Measurements from ENCODE around the gene ZNF212.
"Not testable (repeated sequence)": the region's sequence is repeated elsewhere in the genome, so short reads cannot be mapped to it uniquely, and the experiment has no call there.

ZNF212 gene

DNA sequence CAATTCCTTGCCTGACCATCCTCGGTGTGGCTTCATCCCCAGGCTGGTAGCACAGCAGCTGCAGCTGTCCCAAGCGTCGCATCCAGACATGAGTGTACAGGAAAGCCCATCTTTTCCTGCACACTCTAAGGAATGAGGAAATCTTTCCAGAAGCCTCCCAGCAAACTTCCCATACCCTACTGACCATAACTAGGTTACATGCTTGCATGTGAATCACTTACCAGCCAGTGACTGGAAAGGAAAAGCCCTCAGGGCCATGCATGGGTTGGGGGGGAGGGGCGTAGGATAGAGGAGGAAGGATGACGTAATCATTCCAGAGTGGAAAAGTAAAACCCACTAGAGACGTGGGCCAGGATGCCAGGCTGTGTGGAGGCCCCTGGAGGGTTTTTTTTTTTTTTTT is 18.9 kb upstream of the ZNF212 start:
- no peak for DNase-seq

DNA sequence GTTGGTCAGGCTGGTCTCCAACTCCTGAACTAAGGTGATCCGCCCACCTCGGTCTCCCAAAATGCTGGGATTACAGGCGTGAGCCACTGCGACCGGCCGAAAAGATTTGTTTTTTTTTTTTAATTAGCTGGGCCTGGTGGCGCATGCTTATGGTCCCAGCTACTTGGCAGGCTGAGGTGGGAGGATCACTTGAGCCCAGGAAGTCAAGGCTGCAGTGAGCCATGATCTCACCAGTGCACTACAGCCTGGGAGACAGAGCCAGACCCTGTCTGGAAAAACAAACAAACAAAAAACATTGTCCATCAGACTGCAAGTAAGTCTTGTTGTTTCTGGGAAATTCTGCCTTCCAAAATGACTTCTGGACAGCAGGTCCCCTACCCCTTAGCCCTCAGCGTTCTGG is 16.3 kb upstream of the ZNF212 start:
- no peak for DNase-seq

DNA sequence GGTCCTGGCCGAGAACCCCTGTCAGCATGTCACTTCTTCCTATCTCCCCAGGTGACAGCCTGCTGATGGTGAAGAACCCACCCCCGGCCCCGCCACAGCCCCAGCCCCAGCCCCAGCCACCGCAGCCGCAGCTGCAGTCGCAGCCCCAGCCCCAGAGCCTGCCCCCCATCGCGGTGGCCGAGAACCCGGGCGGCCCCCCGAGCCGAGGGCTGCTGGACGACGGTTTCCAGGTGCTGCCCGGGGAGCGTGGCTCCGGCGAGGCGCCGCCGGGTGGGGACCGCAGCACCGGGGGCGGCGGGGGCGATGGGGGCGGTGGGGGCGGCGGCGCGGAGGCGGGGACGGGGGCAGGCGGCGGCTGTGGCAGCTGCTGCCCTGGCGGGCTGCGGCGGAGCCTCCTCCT is 15.7 kb upstream of the ZNF212 start:
- DNase-seq, result no peak

DNA sequence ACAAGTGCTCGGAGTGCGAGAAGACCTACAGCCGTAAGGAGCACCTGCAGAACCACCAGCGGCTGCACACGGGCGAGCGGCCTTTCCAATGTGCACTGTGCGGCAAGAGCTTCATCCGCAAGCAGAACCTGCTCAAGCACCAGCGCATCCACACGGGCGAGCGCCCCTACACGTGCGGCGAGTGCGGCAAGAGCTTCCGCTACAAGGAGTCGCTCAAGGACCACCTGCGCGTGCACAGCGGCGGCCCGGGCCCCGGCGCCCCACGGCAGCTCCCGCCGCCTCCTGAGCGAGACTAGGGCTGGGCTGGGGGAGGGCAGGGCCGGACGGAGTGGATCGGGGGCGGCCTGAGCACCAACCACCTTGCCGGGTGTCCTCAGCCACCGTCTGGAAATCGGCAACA is 15.1 kb upstream of the ZNF212 start:
- DNase-seq, result no peak

DNA sequence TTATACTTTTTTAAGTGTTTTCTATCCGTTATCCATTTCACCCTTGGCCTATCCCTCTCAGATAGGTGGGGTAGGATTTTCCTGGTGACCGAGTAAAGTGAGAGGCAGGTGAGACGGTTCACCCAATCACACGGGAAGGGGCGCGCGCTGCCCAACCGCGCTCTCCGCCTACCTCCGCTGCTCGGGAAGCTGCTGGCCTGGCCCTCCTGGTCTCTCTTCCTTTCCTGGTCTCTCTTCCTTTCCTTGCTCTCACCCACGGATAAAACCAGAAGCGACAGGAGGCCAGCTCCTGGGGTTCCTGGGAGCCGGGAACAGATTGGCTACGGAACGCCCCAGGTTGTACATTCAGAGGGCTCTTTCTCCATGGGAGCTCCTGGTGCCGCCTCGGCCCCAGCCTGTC is 14.3 kb upstream of the ZNF212 start:
- no peak for DNase-seq

DNA sequence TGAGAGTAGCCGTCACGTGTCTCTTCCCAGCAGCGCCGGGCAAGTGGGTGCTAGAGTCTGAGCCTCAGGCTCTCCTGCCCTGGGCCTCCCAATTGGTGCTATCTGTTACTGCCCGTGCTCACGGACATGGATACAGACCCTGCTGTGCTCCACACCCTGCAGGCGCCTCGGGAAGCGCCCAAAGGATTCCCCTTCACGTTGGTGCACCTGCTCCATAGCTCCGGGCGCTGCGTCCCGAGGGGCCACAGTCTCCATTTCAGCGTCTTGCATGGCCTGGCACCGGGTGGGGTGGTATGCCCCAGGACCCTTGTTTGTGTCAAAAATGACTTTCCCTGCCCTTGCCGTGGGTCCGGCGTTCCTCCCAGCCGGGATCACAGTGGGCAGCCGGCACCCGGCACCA is 13.8 kb upstream of the ZNF212 start:
- no peak for DNase-seq

DNA sequence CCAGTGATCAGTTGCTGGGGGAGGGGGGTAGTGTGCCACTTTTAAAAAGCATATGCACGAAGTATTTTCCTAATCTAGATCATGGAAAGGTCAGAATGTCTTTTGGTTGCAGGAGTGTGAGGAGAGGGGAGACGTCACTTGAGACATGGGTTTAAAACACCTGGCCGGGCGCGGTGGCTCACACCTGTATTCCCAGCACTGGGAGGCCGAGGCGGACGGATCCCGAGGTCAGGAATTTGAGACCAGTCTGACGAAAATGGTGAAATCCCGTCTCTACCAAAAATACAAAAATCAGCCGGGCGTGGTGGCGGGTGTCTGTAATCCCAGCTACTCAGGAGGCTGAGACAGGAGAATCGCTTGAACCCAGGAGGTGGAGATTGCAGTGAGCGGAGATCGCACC is 13.1 kb upstream of the ZNF212 start:
- not testable (repeated sequence) for DNase-seq

DNA sequence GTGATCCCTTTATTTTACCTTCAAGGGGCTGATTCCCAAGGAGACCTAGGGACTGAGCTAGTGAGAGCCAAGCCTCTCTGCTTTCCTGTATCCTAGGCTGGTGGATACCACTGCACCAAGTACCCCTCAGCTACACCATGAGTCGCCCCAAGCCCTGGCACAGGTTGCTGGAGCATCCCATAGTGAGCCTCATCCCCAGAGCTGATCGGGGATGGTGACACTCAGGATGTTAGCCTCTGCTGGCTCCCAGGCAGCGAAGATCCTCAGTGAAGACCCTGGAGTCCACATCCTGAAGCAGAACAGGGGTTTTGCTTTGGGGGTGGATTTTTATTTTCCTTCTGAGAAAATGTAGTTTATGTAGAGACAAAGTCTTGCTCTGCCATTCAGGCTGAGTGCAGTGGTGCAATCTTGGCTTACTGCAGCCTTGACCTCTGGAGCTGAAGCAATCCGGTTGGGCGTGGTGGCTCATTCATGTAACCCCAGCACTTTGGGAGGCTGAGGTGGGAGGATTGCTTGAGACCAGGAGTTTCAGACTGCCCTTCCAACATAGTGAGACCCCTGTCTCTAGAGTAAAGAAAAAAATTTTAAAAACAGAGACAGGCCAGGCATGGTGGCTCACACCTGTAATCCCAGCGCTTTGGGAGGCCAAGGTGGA is 12.5 kb upstream of the ZNF212 start:
- no peak for DNase-seq

DNA sequence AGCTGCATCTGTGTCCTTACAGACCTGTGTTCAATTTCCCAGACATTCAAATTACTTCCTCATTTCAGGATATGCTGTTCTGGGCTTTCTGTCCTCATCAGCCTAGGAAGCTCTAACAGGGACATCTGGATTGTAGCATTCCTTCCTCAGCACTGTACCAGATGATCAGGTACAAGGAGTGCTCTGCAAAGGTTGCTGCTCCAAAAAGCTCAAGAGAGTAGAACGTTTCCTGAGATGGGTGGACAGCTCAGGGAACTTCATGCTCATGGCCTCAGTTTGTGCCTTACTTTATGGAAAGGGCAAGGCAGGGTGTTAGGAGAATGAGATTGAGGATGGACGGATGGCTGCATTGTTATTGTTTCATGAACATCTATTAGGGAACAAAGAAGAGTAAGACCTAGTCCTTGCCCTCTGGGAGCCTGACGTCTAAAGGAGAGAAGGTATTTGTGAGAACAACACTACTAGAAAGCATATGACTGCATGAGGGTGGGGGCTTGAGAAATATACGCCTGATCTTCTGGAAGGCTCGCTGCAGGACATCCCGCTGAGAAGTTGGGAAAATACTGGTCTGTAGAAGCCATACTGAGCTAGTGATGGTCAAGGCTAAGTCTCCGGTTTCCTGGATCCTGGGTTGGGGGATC is 10.5 kb upstream of the ZNF212 start:
- peak in 1 of 3 experiments; percentile 46 for DNase-seq

DNA sequence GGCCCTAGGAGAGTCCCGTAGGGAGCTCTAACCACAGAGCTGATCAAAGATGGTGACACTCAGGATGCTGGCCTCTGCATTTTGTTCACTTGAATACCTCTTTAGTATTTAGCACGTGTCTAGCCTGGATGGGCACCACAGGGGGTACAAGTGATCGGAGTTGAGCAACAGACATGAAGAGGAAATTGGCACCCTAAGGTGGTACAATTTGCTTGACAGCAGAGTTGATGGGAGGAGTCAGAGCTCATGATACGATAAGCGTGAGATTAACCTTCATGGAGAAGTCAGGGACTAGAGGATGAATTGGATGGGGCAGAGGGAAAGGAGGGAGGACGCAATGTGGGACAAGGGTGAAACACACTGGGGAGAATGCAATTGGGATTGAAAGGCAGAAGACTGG is 9.9 kb upstream of the ZNF212 start:
- DNase-seq, result peak in 2 of 3 experiments; percentile 63 to 71

DNA sequence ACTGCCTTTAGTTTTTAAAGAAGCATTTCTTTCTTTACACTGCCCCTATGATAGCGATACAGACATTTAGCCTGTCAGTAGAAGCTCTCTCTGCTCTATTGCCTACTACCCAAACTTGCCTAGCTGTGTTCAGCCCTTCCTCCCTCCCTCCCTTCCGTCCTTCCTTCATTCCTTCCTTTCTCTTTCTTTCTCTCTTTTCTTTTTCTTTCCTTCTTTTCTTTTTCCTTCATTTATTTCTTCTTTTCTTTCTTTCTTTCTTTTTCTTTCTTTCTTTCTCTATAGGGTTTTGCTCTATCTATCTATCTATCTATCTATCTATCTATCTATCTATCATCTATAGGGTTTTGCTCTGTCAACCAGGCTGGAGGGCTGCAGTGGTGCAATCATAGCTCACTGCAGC is 7.1 kb upstream of the ZNF212 start:
- DNase-seq, result no peak

DNA sequence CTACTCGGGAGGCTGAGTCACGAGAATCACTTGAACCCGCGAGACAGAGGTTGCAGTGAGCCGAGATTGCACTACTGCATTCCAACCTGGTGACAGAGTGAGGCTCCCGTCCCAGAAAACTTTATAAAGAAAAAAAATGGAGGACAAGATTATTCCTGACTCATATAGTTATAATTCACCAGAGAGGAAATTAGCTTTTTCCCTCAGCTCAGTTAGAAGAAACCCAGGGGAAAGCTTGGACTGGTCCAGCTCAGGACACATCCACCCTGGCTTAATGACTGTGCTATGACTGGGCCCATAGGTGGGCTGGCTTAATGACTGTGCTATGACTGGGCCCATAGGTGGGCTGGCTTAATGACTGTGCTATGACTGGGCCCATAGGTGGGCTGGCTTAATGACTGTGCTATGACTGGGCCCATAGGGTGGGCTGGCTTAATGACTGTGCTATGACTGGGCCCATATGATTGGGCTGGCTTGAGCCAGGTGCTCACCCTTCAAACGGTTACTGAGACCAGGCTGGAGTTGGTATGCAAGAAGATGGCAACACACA is 5.7 kb upstream of the ZNF212 start:
- DNase-seq, result not testable (repeated sequence)

DNA sequence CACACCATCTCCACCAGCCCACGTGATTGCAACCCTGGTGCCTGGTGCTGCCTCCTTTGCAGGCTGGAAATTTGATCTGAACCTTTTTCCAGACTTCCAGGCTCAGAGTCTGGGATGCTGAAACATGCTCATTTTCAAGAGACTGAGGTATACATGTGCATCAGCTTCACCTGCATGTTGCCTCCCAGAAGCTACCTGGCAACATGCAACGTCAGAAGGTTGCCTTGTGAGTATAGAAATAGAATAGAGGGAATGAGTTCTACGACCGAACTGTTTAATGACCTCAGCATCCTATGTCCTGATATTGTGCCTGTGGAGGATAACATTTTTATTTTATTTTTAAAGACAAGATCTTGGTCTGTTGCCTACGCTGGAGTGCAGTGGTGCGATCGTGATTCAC is 1.9 kb upstream of the ZNF212 start:
- DNase-seq, result no peak

DNA sequence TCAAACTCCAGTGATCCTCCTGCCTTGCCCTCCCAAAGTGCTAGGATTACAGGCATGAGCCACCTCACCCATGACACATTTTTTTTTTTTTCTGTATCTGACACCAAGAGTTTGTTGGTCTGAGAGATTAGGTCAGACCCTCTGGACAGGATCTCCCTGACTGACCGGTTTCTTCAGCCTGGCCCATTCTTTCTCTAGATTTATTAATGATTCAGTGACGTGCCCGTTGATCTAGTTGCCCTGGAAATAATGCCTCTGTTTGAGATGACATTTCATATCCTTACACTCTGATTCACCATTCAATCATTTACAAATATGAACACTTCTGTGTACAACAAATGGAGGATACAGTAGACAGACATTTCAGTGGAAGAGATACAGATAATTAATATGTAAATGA is 1.4 kb upstream of the ZNF212 start:
- DNase-seq, result no peak

DNA sequence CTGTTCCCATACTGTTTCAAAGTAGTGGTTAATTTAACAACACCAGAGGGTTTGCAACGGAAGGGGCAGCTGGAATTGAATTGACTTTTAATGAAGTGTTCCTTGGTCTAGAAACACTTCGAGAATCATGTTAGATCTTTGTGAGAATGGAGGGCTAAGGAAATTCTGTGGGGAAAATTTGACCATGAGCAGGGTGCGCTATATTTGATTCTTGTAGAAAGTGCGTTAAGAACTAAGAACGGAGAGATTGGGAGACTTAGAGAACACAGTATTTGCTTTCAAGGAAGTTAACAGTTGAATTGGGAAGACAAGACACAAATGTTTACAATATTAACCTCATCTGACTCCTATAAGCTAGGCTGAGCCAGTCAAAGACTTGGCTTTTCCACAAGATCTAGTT is 1.2 kb downstream of the ZNF212 start:
- no peak for DNase-seq

DNA sequence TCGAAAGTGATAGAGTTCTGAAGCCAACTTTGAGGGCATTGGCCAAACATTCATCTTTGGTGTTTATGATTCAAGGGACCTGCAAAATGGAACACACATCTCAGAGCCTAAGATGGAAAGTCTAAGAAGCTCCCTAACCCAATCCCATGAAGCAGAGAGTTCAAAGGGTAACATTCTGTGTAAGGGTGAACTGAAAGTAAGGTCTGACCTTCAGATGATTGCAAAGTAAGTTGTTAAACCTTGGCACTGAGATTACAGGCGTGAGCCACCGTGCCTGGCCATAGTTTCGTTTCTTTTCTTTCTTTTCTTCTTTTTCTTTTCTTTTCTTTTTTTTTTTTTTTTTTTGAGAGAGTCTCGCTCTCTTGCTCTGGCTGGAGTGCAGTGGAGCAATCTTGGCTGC is 2.2 kb downstream of the ZNF212 start:
- DNase-seq, result no peak

DNA sequence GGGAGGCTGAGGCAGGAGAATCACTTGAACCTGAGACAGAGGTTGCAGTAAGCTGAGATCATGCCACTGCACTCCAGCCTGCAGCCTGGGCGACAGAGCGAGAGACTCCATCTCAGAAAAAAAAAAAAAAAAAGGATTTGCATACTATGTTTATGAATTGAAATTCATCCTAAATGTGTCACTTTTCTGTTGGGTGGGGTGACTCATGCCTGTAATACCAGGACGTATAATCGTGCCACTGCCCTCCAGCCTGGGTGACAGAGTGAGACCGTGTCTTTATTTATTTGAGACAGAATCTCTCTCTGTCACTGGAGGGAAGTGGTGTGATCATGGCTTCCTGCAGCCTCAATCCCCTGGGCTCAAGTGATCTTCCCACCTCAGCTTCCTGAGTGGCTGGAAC is 5.8 kb downstream of the ZNF212 start:
- DNase-seq, result no peak

DNA sequence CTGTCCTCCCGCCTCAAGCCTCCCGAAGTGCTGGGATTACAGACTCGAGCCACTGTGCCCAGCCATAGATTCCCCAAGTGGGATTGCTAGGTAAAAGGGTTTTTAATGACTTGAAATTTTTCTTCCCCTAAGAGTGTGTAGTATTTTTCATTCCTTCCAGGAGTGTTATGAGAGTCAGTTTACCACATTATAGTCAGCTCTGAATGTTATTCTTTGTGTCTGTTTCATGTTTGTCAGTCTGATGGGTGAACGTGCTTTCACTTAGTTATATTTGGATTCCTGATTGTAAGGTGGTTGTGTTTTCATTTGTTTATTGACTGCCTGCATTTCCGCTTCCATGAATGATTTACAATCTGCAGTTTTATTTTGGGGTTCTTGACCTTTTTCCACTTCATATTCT is 6.3 kb downstream of the ZNF212 start:
- no peak for DNase-seq

DNA sequence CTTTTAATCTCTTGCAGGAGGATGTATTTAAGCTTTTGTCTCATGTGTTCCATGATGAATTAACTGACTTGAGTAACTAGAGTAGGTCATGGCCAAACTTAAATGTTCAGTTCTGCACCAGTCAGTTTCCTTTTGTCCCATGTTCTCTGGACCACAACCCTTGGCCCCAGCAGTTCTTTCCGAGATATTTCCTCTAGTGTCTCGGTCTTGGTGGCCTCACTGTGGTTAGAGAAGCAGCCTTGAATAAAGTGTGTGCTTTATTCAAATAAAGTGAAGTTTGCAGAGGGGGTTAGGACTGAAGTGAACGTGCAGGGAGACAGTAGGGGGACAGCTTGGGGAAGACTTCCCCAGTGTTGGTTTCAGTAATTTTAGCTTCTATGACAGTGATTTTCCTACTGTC is 9.3 kb downstream of the ZNF212 start:
- no peak for DNase-seq

DNA sequence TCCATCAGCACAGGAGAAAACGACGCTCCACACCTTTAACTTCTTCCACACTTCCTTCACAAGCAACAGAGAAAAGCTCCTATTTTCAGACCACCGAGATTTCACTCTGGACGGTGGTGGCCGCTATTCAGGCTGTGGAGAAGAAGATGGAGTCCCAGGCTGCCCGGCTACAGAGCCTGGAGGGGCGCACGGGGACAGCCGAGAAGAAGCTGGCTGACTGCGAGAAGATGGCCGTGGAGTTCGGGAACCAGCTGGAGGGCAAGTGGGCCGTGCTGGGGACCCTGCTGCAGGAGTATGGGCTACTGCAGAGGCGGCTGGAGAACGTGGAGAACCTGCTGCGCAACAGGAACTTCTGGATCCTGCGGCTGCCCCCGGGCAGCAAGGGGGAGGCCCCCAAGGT is 10.7 kb downstream of the ZNF212 start:
- DNase-seq, result not testable (repeated sequence)

DNA sequence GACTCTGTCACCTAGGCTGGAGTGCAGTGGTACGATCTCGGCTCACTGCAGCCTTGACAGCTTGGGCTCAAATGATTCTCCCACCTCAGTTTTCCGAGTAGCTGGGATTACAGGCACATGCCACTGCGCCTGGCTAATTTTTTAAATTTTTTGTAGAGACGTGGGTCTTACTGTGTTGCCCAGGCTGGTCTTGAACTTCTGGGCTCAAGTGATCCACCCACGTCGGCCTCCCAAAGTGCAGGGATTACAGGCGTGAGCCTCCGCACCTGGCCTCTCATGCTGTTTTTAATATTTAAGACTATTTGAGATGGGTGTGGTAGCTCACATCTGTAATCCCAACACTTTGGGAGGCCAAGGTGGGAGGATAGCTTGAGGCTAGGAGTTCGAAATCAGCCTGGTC is 12.1 kb downstream of the ZNF212 start:
- not testable (repeated sequence) for DNase-seq

DNA sequence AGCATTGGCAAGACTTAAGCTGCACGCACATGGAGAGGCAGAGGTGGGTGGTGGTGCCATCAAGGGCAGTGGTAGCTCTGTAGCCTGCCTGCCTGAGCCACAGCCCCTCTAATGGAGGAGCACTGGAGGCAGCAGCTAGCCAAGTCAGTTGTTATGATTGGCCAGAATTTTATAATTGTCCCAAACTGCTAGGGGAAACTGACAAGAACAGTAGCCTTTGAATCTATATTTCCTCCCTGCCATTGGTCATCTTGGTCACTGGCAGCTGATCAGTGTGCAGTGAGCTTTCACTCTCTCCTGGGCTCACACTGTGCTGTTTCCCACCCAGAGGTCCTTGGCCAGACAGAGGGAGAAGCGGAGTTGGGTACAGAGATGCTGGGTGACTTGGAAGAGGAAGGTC is 12.9 kb downstream of the ZNF212 start:
- no peak for DNase-seq

DNA sequence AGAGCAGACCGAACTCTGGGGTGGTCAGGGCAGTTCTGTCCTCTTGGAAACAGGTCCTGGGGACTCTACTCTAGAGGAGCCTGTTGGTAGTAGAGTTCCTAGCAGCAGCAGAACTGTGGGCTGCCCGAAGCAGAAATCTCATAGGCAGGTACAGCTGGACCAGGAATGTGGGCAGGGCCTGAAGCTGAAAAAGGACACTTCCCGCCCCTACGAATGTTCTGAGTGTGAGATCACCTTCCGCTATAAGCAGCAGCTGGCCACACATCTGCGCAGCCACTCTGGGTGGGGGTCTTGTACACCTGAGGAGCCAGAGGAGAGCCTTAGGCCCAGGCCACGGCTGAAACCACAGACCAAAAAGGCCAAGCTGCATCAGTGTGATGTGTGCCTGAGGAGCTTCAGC is 14.2 kb downstream of the ZNF212 start:
- DNase-seq, result no peak

DNA sequence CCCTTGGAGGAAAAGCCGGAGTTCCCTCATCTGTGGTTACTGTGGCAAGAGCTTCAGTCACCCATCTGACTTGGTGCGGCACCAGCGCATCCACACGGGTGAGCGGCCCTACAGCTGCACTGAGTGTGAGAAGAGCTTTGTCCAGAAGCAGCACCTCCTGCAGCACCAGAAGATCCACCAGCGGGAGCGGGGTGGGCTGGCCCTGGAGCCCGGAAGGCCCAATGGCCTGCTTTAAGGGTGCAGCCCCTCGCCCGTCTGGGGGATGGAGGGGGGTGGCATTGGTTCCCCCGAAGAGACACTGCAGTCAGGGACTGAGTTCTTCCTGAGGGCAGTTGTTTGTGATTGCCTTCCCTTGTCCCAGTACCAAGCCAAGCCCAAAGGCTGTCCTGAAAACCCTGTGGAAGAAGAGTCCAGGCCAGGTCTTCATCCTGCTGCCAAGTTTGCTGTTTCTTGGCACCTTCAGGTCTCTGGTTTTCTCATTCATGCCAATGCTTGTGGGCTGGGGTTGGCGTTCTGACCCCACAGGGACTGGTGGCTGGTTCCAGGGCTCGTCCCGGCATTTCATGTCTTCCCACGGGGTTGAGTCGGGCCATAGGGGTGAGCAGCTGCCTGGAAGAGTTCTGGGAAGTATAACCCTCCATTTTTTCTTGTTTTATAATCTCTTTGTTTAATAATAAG is 14.9 kb downstream of the ZNF212 start:
- DNase-seq, result no peak
